PFSK-1 (cell line): Measurements from ENCODE around the gene FAM186B.

ENCODE experiments used
- POLR2AphosphoS5 ChIP-seq: IDR thresholded peaks from 2 replicates; pipeline ENCODE4 v1.6.1; 2012; ENCODE audit warnings: low read depth, mild to moderate bottlenecking, control low read depth, low read length, moderate library complexity
- TF ChIP-seq, protein P1 (sequence below), 2 experiments: IDR thresholded peaks; 2 replicates each; pipeline versions ENCODE4 v1.6.1 to v1.8.0; 2011 to 2012; ENCODE audit warnings: low read depth in 2 of 2, low read length in 2 of 2, control low read depth in 1 of 2, inconsistent platforms in 1 of 2, mild to moderate bottlenecking in 1 of 2, moderate library complexity in 1 of 2; ENCODE audit not compliant: insufficient read depth in 1 of 2

DNA sequence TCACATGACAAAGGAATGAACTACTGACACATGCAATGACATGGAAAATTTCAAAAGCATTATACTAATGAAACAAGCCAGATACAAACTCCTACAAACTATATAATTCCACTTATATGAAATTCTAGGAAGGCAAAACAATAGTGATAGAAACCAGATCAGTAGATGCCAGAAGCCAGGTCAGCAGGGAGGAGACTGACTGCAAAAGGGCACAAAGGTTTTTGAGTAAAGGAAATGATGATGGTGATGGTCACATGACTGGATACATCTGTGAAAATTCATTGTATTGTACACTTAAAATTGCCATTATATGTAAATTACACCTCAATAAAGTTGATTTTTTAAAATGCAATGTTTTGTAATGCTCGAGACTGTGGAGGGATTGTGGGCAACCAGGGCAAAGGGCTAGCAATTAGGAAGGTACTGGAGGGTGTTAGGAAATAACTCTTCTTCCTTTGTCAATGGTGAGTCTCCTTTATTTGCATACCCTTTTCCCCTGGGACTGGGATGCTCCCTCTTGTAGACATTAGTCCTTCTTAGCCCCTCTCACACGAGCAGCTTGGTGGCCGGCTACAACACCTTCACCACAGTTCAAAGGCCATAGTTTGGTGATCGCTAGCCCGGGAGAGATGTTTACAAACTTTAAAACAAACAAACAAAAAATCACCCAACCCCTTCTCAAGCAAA, 11.2 kb upstream of the FAM186B start:
- TF ChIP-seq POLR2AphosphoS5, result no peak
- TF ChIP-seq, protein P1, sequence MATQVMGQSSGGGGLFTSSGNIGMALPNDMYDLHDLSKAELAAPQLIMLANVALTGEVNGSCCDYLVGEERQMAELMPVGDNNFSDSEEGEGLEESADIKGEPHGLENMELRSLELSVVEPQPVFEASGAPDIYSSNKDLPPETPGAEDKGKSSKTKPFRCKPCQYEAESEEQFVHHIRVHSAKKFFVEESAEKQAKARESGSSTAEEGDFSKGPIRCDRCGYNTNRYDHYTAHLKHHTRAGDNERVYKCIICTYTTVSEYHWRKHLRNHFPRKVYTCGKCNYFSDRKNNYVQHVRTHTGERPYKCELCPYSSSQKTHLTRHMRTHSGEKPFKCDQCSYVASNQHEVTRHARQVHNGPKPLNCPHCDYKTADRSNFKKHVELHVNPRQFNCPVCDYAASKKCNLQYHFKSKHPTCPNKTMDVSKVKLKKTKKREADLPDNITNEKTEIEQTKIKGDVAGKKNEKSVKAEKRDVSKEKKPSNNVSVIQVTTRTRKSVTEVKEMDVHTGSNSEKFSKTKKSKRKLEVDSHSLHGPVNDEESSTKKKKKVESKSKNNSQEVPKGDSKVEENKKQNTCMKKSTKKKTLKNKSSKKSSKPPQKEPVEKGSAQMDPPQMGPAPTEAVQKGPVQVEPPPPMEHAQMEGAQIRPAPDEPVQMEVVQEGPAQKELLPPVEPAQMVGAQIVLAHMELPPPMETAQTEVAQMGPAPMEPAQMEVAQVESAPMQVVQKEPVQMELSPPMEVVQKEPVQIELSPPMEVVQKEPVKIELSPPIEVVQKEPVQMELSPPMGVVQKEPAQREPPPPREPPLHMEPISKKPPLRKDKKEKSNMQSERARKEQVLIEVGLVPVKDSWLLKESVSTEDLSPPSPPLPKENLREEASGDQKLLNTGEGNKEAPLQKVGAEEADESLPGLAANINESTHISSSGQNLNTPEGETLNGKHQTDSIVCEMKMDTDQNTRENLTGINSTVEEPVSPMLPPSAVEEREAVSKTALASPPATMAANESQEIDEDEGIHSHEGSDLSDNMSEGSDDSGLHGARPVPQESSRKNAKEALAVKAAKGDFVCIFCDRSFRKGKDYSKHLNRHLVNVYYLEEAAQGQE (IDR thresholded peaks at IDR 0.05; ENCODE audit: insufficient read depth in 1 of 2, low read depth in 2 of 2, low read length in 2 of 2), result no peak
